Measurements from ENCODE around the gene AK8.

AK8 gene

DNA sequence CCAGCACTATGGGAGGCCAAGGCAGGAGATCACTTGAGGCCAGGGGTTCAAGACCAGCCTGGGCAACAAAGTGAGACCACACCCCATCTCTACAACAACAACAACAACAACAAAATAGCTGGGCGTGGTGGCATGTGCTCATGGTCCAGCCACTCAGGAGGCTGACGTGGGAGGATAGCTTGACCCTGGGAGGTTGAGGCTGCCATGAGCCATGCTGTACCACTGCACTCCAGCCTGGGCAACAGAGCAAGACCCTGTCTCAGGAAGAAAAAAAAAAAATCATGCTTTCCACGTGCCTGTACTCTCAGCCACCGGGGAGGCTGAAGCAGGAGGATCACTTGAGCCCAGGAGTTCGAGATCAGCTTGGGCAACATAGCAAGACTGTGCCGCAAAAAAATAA is 36.8 kb upstream of the AK8 start:
- H2BK5ac ChIP-seq (ENCODE audit: low read depth, low read length, poor library complexity): no peak overlapping the region
- H3K4me3 ChIP-seq (ENCODE audit: low read depth, low read length): no peak overlapping the region
- H3K27me3 ChIP-seq (ENCODE audit: insufficient read depth, low read length): no peaks in the 10 kb centered on the region
- no peak overlapping the region for H2BK12ac ChIP-seq (ENCODE audit: low read length)
- H4K8ac ChIP-seq (ENCODE audit: low read depth, low read length): no peak overlapping the region
- H2AK5ac ChIP-seq (ENCODE audit: low read length): no peak overlapping the region
- H2BK120ac ChIP-seq (ENCODE audit: insufficient read depth, low read length, poor library complexity): no peak overlapping the region
- no peak overlapping the region for H4K91ac ChIP-seq (ENCODE audit: low read depth, low read length)
- no CpG with 5 or more reads among the region's 6 CpGs for WGBS (ENCODE audit: extremely low coverage, insufficient coverage, insufficient read length)
- no peak overlapping the region for H3K4me2 ChIP-seq (ENCODE audit: low read length)
- H3K9ac ChIP-seq (ENCODE audit: low read length): no peak overlapping the region
- H3K36me3 ChIP-seq (ENCODE audit: control insufficient read depth in 1 of 2, insufficient read depth in 2 of 2, low read length in 2 of 2): peaks cover 16 to 28% of the 10 kb centered on the region in 2 experiments
- H2AFZ ChIP-seq (ENCODE audit: insufficient read depth, low read length, poor library complexity): no peak overlapping the region
- no peak overlapping the region for H3K4ac ChIP-seq (ENCODE audit: low read depth, low read length)
- H3K27ac ChIP-seq (ENCODE audit: low read depth, low read length): no peak overlapping the region
- H3K9me3 ChIP-seq (ENCODE audit: insufficient read depth, low read depth, low read length): peaks cover 3% of the 10 kb centered on the region
- H4K12ac ChIP-seq (ENCODE audit: low read depth, low read length): no peak overlapping the region
- no peaks in the 10 kb centered on the region for H3K79me1 ChIP-seq (ENCODE audit: low read length)
- no peak overlapping the region for H3K14ac ChIP-seq (ENCODE audit: low read length)
- no peaks in the 10 kb centered on the region for H3K79me2 ChIP-seq (ENCODE audit: control insufficient read depth, insufficient read depth, low read length, poor library complexity)
- no peak for DNase-seq
- H3K23ac ChIP-seq (ENCODE audit: low read length): no peak overlapping the region
- no peak overlapping the region for H3K18ac ChIP-seq (ENCODE audit: low read length)
- H3K4me1 ChIP-seq (ENCODE audit: control insufficient read depth in 1 of 2, insufficient read depth in 2 of 2, low read length in 2 of 2): peaks cover 1 to 4% of the 10 kb centered on the region in 2 experiments

- H4K12ac ChIP-seq (ENCODE audit: low read depth, low read length): no peak overlapping the region
- H3K4me3 ChIP-seq (ENCODE audit: low read depth, low read length): no peak overlapping the region
- H3K4ac ChIP-seq (ENCODE audit: low read depth, low read length): no peak overlapping the region
- no peak overlapping the region for H2AFZ ChIP-seq (ENCODE audit: insufficient read depth, low read length, poor library complexity)
- H2BK12ac ChIP-seq (ENCODE audit: low read length): no peak overlapping the region
- no peak overlapping the region for H2BK5ac ChIP-seq (ENCODE audit: low read depth, low read length, poor library complexity)
- H2BK120ac ChIP-seq (ENCODE audit: insufficient read depth, low read length, poor library complexity): no peak overlapping the region
- H3K18ac ChIP-seq (ENCODE audit: low read length): no peak overlapping the region
- no peak overlapping the region for H3K23ac ChIP-seq (ENCODE audit: low read length)
- H3K9me3 ChIP-seq (ENCODE audit: insufficient read depth, low read depth, low read length): peaks cover 3% of the 10 kb centered on the region
- H3K36me3 ChIP-seq (ENCODE audit: control insufficient read depth in 1 of 2, insufficient read depth in 2 of 2, low read length in 2 of 2): peaks cover 18 to 33% of the 10 kb centered on the region in 2 experiments
- H3K79me1 ChIP-seq (ENCODE audit: low read length): no peaks in the 10 kb centered on the region
- no peak overlapping the region for H3K4me2 ChIP-seq (ENCODE audit: low read length)
- no peaks in the 10 kb centered on the region for H3K27me3 ChIP-seq (ENCODE audit: insufficient read depth, low read length)
- WGBS (ENCODE audit: extremely low coverage, insufficient coverage, insufficient read length): no CpG with 5 or more reads among the region's 4 CpGs
- no peak overlapping the region for H3K14ac ChIP-seq (ENCODE audit: low read length)
- no peak overlapping the region for H4K91ac ChIP-seq (ENCODE audit: low read depth, low read length)
- H3K9ac ChIP-seq (ENCODE audit: low read length): no peak overlapping the region
- peak; percentile 85 to 88 for DNase-seq
- H4K8ac ChIP-seq (ENCODE audit: low read depth, low read length): no peak overlapping the region
- H3K27ac ChIP-seq (ENCODE audit: low read depth, low read length): no peak overlapping the region
- no peaks in the 10 kb centered on the region for H3K79me2 ChIP-seq (ENCODE audit: control insufficient read depth, insufficient read depth, low read length, poor library complexity)
- no peaks in the 10 kb centered on the region for H3K4me1 ChIP-seq (ENCODE audit: control insufficient read depth in 1 of 2, insufficient read depth in 2 of 2, low read length in 2 of 2)
- no peak overlapping the region for H2AK5ac ChIP-seq (ENCODE audit: low read length)
Observed at GRCh38 chr9:132912131-132912530, 34.0 kb upstream of the AK8 start.

GRCh38 chr9:132910376-132910775 is 32.3 kb upstream of the AK8 start:
- H2BK5ac ChIP-seq (ENCODE audit: low read depth, low read length, poor library complexity): no peak overlapping the region
- peak overlapping the region; percentile 63 for H3K23ac ChIP-seq (ENCODE audit: low read length)
- no peak overlapping the region for H2AK5ac ChIP-seq (ENCODE audit: low read length)
- no peaks in the 10 kb centered on the region for H3K27me3 ChIP-seq (ENCODE audit: insufficient read depth, low read length)
- no peaks in the 10 kb centered on the region for H3K4me1 ChIP-seq (ENCODE audit: control insufficient read depth in 1 of 2, insufficient read depth in 2 of 2, low read length in 2 of 2)
- H3K4me3 ChIP-seq (ENCODE audit: low read depth, low read length): no peak overlapping the region
- no peaks in the 10 kb centered on the region for H3K79me1 ChIP-seq (ENCODE audit: low read length)
- peak; percentile 54 to 63 for DNase-seq
- H2BK120ac ChIP-seq (ENCODE audit: insufficient read depth, low read length, poor library complexity): no peak overlapping the region
- H4K91ac ChIP-seq (ENCODE audit: low read depth, low read length): no peak overlapping the region
- no peak overlapping the region for H3K14ac ChIP-seq (ENCODE audit: low read length)
- peaks cover 3% of the 10 kb centered on the region for H3K9me3 ChIP-seq (ENCODE audit: insufficient read depth, low read depth, low read length)
- peaks cover 23 to 36% of the 10 kb centered on the region in 2 experiments for H3K36me3 ChIP-seq (ENCODE audit: control insufficient read depth in 1 of 2, insufficient read depth in 2 of 2, low read length in 2 of 2)
- no peak overlapping the region for H3K4ac ChIP-seq (ENCODE audit: low read depth, low read length)
- no peak overlapping the region for H4K12ac ChIP-seq (ENCODE audit: low read depth, low read length)
- no peak overlapping the region for H3K4me2 ChIP-seq (ENCODE audit: low read length)
- H3K18ac ChIP-seq (ENCODE audit: low read length): no peak overlapping the region
- no peak overlapping the region for H4K8ac ChIP-seq (ENCODE audit: low read depth, low read length)
- no peaks in the 10 kb centered on the region for H3K79me2 ChIP-seq (ENCODE audit: control insufficient read depth, insufficient read depth, low read length, poor library complexity)
- H2AFZ ChIP-seq (ENCODE audit: insufficient read depth, low read length, poor library complexity): no peak overlapping the region
- H3K27ac ChIP-seq (ENCODE audit: low read depth, low read length): no peak overlapping the region
- whole genome bisulfite sequencing (ENCODE audit: extremely low coverage, insufficient coverage, insufficient read length): no CpG with 5 or more reads among the region's 6 CpGs
- no peak overlapping the region for H2BK12ac ChIP-seq (ENCODE audit: low read length)
- H3K9ac ChIP-seq (ENCODE audit: low read length): peak overlapping the region; percentile 46

DNA sequence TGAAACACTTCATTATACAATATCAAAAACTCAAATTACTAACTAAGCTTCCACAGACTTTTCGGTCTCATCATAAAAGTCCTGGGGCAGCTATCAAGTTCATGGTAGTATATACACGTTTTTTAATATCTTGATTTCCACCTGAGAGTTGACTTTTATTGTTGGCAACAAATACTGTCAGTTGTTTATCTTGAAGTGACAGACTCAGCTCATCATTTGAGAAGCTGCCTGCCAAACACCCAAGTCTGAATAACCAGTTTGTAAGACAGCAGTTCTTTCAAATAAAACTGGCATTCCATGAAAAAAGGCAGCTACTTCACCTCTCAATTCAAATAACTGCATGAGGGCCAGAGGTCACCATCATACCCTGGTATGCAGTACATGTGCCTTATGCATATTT is 31.2 kb upstream of the AK8 start:
- H3K79me1 ChIP-seq (ENCODE audit: low read length): no peaks in the 10 kb centered on the region
- H3K4me3 ChIP-seq (ENCODE audit: low read depth, low read length): no peak overlapping the region
- peak in 1 of 2 donors; percentile 9 for DNase-seq
- no peak overlapping the region for H3K23ac ChIP-seq (ENCODE audit: low read length)
- H3K4me2 ChIP-seq (ENCODE audit: low read length): no peak overlapping the region
- no peak overlapping the region for H2AFZ ChIP-seq (ENCODE audit: insufficient read depth, low read length, poor library complexity)
- no peak overlapping the region for H4K8ac ChIP-seq (ENCODE audit: low read depth, low read length)
- no peaks in the 10 kb centered on the region for H3K27me3 ChIP-seq (ENCODE audit: insufficient read depth, low read length)
- H3K79me2 ChIP-seq (ENCODE audit: control insufficient read depth, insufficient read depth, low read length, poor library complexity): no peaks in the 10 kb centered on the region
- no peaks in the 10 kb centered on the region for H3K9me3 ChIP-seq (ENCODE audit: insufficient read depth, low read depth, low read length)
- H4K12ac ChIP-seq (ENCODE audit: low read depth, low read length): no peak overlapping the region
- WGBS (ENCODE audit: extremely low coverage, insufficient coverage, insufficient read length): no CpG with 5 or more reads among the region's 2 CpGs
- peaks cover 21 to 36% of the 10 kb centered on the region in 2 experiments for H3K36me3 ChIP-seq (ENCODE audit: control insufficient read depth in 1 of 2, insufficient read depth in 2 of 2, low read length in 2 of 2)
- no peak overlapping the region for H3K9ac ChIP-seq (ENCODE audit: low read length)
- no peak overlapping the region for H2AK5ac ChIP-seq (ENCODE audit: low read length)
- H2BK12ac ChIP-seq (ENCODE audit: low read length): no peak overlapping the region
- H3K4ac ChIP-seq (ENCODE audit: low read depth, low read length): no peak overlapping the region
- no peak overlapping the region for H2BK5ac ChIP-seq (ENCODE audit: low read depth, low read length, poor library complexity)
- H3K27ac ChIP-seq (ENCODE audit: low read depth, low read length): no peak overlapping the region
- H3K14ac ChIP-seq (ENCODE audit: low read length): no peak overlapping the region
- no peak overlapping the region for H2BK120ac ChIP-seq (ENCODE audit: insufficient read depth, low read length, poor library complexity)
- no peak overlapping the region for H4K91ac ChIP-seq (ENCODE audit: low read depth, low read length)
- H3K4me1 ChIP-seq (ENCODE audit: control insufficient read depth in 1 of 2, insufficient read depth in 2 of 2, low read length in 2 of 2): no peaks in the 10 kb centered on the region
- H3K18ac ChIP-seq (ENCODE audit: low read length): no peak overlapping the region
